ENCODE results near the gene ASB18.

- peak; percentile 55 to 68 (median 66) for TF ChIP-seq CTCF (optimal IDR thresholded peaks at IDR 0.05 in 1 of 3, IDR thresholded peaks at IDR 0.05 in 1 of 3, conservative IDR thresholded peaks at IDR 0.05 in 1 of 3; ENCODE audit: extremely low read depth in 1 of 3, insufficient read depth in 2 of 3, low read length in 3 of 3)
- no peak for TF ChIP-seq EZH2 (IDR thresholded peaks at IDR 0.05; ENCODE audit: low read length)
Observed at GRCh38 chr2:236309669-236310029, 45.4 kb upstream of the ASB18 start.

Measured in keratinocyte (primary cell).